Breast epithelium (tissue), 3 donors: ENCODE measurements around the gene KANSL3.

Source experiments
- CTCF ChIP-seq, 3 donors: fragments of 450-650 bp; IDR thresholded peaks; one replicate each; pipeline ENCODE4 v1.5.1; 2016 to 2017; ENCODE audit warnings: antibody characterized with exemption in 3 of 3, mild to moderate bottlenecking in 3 of 3, moderate library complexity in 3 of 3
- POLR2A ChIP-seq: fragments of 450-650 bp; IDR thresholded peaks from one replicate; pipeline ENCODE4 v1.6.1; 2016; ENCODE audit warnings: antibody characterized with exemption, mild to moderate bottlenecking, moderate library complexity
- POLR2AphosphoS5 ChIP-seq, 3 donors: sonication (generic); formaldehyde crosslinking; IDR thresholded peaks; one replicate each; pipeline ENCODE4 v1.6.1; 2017; ENCODE audit warnings: antibody characterized with exemption in 3 of 3

- no peak for TF ChIP-seq CTCF (IDR thresholded peaks at IDR 0.05)
- TF ChIP-seq POLR2A = no peak
- no peak for TF ChIP-seq POLR2AphosphoS5 (IDR thresholded peaks at IDR 0.05)
Observed at GRCh38 chr2:96633641-96634040, 4.5 kb downstream of the KANSL3 start.
